ENCODE data around the gene ANO3.

Gene ANO3

GRCh38 chr11:26365284-26365683 is 33.4 kb downstream of the ANO3 start:
- DNase-seq: no peak

- no peak for DNase-seq
Observed at GRCh38 chr11:26377619-26378018, 45.7 kb downstream of the ANO3 start.

GRCh38 chr11:26399336-26399735 is 67.4 kb downstream of the ANO3 start:
- no peak for DNase-seq

GRCh38 chr11:26410706-26411366 is 78.9 kb downstream of the ANO3 start:
- DNase-seq: no peak

- DNase-seq: no peak
Observed at GRCh38 chr11:26412955-26413354, 81.0 kb downstream of the ANO3 start.

GRCh38 chr11:26418386-26418912 is 86.5 kb downstream of the ANO3 start:
- DNase-seq: no peak

GRCh38 chr11:26420331-26420730 is 88.4 kb downstream of the ANO3 start:
- no peak for DNase-seq

GRCh38 chr11:26424255-26424654 is 92.3 kb downstream of the ANO3 start:
- DNase-seq: no peak

- DNase-seq: no peak
Observed at GRCh38 chr11:26439854-26440253, 107.9 kb downstream of the ANO3 start.

GRCh38 chr11:26442131-26442530 is 110.2 kb downstream of the ANO3 start:
- no peak for DNase-seq

- DNase-seq: no peak
Observed at GRCh38 chr11:26443617-26444016, 111.7 kb downstream of the ANO3 start.

GRCh38 chr11:26457636-26458035 is 125.7 kb downstream of the ANO3 start:
- DNase-seq: no peak

- no peak for DNase-seq
Observed at GRCh38 chr11:26465274-26465673, 133.3 kb downstream of the ANO3 start.

- no peak for DNase-seq
Observed at GRCh38 chr11:26467506-26467905, 135.6 kb downstream of the ANO3 start.

GRCh38 chr11:26470992-26471391 is 139.1 kb downstream of the ANO3 start:
- no peak for DNase-seq

- no peak for DNase-seq
Observed at GRCh38 chr11:26473216-26474194, 141.6 kb downstream of the ANO3 start.

GRCh38 chr11:26474401-26474800 is 142.5 kb downstream of the ANO3 start:
- DNase-seq: no peak

- DNase-seq: no peak
Observed at GRCh38 chr11:26477396-26477795, 145.5 kb downstream of the ANO3 start.

GRCh38 chr11:26478710-26479109 is 146.8 kb downstream of the ANO3 start:
- no peak for DNase-seq

- no peak for DNase-seq
Observed at GRCh38 chr11:26480041-26480440, 148.1 kb downstream of the ANO3 start.

GRCh38 chr11:26483108-26483507 is 151.2 kb downstream of the ANO3 start:
- DNase-seq: no peak

GRCh38 chr11:26490546-26490945 is 158.6 kb downstream of the ANO3 start:
- DNase-seq: no peak

- DNase-seq: no peak
Observed at GRCh38 chr11:26493616-26494015, 161.7 kb downstream of the ANO3 start.

GRCh38 chr11:26507229-26507628 is 175.3 kb downstream of the ANO3 start:
- no peak for DNase-seq

Measured in NCI-H146 (cell line).